Measurements from ENCODE around the gene THAP4. TPM values are rescaled to one million over a fixed set of nuclear protein-coding genes. Genes with fewer than 3 reads are reported as not detected.

The THAP4 gene
- total and polyA plus RNA-seq, 2 of the 13 experiments (the other 11 are each of a cell fraction or from before 2014, with no cell fraction given): 59.7 to 75.7 TPM

DNA sequence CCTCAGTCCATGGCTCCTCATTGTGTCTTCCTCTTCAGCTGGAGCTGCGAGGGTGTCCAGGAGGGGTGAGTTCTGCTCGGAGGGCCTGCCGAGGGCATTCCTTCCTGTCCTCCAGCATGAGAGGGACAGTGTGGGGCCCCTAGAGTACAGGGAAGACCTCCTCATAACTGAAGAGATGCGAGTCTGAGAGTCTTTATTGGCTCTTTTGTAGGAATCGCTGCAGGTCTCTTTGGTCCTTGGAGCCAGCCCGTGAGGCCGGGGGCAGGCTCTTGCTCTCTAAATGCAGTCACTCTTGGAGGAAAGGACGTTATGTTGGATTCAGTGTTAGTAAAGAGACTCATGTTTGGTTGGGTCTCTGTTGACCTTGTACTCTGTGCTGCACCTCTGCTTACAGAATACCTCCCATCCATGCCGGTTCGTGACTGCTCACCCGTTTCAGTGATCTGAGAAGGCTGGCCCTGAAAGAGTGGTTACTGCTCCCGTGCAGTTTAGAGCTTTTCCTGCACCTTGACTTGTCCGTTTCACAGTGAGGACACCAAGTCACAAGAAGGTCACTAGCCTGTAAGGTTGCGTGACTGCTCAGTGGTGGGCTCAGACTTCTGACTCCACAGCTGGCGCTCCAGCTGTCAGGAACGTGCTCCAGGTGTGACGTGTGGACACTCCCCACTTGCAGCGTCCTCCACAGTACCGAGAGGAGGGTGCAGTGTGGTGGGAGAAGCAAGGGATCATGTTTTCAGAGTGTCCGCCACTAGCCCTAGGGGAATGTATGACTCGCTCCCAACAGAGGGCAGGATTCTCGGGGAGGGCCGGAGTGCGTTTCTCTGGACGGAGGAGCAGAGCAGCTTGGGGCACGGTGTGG lies 8.3 kb upstream of the THAP4 start (continued):
- 0 out of 2 replicates have a peak, but pooled peaks have one; percentile 14 for TF ChIP-seq ZNF251 (CRISPR knock-in tag; IDR thresholded peaks at IDR 0.05)
- TF ChIP-seq, protein P1, sequence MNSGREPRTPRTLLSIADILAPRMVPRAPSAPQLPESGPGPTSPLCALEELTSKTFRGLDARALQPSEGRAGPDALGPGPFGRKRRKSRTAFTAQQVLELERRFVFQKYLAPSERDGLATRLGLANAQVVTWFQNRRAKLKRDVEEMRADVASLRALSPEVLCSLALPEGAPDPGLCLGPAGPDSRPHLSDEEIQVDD (CRISPR knock-in tag; IDR thresholded peaks at IDR 0.05; ENCODE audit: borderline replicate concordance): 0 out of 2 replicates have a peak, but pooled peaks have one; percentile 38
- TF ChIP-seq ZNF329 (CRISPR knock-in tag; IDR thresholded peaks at IDR 0.05; ENCODE audit: low read depth): 0 out of 2 replicates have a peak, but pooled peaks have one; percentile 10
- TF ChIP-seq, protein P2, sequence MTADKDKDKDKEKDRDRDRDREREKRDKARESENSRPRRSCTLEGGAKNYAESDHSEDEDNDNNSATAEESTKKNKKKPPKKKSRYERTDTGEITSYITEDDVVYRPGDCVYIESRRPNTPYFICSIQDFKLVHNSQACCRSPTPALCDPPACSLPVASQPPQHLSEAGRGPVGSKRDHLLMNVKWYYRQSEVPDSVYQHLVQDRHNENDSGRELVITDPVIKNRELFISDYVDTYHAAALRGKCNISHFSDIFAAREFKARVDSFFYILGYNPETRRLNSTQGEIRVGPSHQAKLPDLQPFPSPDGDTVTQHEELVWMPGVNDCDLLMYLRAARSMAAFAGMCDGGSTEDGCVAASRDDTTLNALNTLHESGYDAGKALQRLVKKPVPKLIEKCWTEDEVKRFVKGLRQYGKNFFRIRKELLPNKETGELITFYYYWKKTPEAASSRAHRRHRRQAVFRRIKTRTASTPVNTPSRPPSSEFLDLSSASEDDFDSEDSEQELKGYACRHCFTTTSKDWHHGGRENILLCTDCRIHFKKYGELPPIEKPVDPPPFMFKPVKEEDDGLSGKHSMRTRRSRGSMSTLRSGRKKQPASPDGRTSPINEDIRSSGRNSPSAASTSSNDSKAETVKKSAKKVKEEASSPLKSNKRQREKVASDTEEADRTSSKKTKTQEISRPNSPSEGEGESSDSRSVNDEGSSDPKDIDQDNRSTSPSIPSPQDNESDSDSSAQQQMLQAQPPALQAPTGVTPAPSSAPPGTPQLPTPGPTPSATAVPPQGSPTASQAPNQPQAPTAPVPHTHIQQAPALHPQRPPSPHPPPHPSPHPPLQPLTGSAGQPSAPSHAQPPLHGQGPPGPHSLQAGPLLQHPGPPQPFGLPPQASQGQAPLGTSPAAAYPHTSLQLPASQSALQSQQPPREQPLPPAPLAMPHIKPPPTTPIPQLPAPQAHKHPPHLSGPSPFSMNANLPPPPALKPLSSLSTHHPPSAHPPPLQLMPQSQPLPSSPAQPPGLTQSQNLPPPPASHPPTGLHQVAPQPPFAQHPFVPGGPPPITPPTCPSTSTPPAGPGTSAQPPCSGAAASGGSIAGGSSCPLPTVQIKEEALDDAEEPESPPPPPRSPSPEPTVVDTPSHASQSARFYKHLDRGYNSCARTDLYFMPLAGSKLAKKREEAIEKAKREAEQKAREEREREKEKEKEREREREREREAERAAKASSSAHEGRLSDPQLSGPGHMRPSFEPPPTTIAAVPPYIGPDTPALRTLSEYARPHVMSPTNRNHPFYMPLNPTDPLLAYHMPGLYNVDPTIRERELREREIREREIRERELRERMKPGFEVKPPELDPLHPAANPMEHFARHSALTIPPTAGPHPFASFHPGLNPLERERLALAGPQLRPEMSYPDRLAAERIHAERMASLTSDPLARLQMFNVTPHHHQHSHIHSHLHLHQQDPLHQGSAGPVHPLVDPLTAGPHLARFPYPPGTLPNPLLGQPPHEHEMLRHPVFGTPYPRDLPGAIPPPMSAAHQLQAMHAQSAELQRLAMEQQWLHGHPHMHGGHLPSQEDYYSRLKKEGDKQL (CRISPR knock-in tag; IDR thresholded peaks at IDR 0.05; ENCODE audit: low read depth): no peak
- TF ChIP-seq HOXA5 (CRISPR knock-in tag; IDR thresholded peaks at IDR 0.05): no peak; the same call in 1 of the 2 replicates
- TF ChIP-seq, protein P3, sequence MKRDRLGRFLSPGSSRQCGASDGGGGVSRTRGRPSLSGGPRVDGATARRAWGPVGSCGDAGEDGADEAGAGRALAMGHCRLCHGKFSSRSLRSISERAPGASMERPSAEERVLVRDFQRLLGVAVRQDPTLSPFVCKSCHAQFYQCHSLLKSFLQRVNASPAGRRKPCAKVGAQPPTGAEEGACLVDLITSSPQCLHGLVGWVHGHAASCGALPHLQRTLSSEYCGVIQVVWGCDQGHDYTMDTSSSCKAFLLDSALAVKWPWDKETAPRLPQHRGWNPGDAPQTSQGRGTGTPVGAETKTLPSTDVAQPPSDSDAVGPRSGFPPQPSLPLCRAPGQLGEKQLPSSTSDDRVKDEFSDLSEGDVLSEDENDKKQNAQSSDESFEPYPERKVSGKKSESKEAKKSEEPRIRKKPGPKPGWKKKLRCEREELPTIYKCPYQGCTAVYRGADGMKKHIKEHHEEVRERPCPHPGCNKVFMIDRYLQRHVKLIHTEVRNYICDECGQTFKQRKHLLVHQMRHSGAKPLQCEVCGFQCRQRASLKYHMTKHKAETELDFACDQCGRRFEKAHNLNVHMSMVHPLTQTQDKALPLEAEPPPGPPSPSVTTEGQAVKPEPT (CRISPR knock-in tag; IDR thresholded peaks at IDR 0.05; ENCODE audit: low read depth): no peak
- no peak for TF ChIP-seq ZKSCAN8 (CRISPR knock-in tag; IDR thresholded peaks at IDR 0.05; ENCODE audit: borderline replicate concordance)
- TF ChIP-seq, protein P4, sequence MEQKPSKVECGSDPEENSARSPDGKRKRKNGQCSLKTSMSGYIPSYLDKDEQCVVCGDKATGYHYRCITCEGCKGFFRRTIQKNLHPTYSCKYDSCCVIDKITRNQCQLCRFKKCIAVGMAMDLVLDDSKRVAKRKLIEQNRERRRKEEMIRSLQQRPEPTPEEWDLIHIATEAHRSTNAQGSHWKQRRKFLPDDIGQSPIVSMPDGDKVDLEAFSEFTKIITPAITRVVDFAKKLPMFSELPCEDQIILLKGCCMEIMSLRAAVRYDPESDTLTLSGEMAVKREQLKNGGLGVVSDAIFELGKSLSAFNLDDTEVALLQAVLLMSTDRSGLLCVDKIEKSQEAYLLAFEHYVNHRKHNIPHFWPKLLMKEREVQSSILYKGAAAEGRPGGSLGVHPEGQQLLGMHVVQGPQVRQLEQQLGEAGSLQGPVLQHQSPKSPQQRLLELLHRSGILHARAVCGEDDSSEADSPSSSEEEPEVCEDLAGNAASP (CRISPR knock-in tag; IDR thresholded peaks at IDR 0.05; ENCODE audit: borderline replicate concordance): no peak
- TF ChIP-seq ZNF253 (CRISPR knock-in tag; IDR thresholded peaks at IDR 0.05; ENCODE audit: borderline replicate concordance): no peak
- TF ChIP-seq, protein P5, sequence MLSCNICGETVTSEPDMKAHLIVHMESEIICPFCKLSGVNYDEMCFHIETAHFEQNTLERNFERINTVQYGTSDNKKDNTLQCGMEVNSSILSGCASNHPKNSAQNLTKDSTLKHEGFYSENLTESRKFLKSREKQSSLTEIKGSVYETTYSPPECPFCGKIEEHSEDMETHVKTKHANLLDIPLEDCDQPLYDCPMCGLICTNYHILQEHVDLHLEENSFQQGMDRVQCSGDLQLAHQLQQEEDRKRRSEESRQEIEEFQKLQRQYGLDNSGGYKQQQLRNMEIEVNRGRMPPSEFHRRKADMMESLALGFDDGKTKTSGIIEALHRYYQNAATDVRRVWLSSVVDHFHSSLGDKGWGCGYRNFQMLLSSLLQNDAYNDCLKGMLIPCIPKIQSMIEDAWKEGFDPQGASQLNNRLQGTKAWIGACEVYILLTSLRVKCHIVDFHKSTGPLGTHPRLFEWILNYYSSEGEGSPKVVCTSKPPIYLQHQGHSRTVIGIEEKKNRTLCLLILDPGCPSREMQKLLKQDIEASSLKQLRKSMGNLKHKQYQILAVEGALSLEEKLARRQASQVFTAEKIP (CRISPR knock-in tag; IDR thresholded peaks at IDR 0.05; ENCODE audit: borderline replicate concordance): no peak
- TF ChIP-seq, protein P6, sequence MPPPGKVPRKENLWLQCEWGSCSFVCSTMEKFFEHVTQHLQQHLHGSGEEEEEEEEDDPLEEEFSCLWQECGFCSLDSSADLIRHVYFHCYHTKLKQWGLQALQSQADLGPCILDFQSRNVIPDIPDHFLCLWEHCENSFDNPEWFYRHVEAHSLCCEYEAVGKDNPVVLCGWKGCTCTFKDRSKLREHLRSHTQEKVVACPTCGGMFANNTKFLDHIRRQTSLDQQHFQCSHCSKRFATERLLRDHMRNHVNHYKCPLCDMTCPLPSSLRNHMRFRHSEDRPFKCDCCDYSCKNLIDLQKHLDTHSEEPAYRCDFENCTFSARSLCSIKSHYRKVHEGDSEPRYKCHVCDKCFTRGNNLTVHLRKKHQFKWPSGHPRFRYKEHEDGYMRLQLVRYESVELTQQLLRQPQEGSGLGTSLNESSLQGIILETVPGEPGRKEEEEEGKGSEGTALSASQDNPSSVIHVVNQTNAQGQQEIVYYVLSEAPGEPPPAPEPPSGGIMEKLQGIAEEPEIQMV (CRISPR knock-in tag; IDR thresholded peaks at IDR 0.05; ENCODE audit: low read depth): no peak
- TF ChIP-seq ARNT (IDR thresholded peaks at IDR 0.05): no peak
- TF ChIP-seq, protein P7, sequence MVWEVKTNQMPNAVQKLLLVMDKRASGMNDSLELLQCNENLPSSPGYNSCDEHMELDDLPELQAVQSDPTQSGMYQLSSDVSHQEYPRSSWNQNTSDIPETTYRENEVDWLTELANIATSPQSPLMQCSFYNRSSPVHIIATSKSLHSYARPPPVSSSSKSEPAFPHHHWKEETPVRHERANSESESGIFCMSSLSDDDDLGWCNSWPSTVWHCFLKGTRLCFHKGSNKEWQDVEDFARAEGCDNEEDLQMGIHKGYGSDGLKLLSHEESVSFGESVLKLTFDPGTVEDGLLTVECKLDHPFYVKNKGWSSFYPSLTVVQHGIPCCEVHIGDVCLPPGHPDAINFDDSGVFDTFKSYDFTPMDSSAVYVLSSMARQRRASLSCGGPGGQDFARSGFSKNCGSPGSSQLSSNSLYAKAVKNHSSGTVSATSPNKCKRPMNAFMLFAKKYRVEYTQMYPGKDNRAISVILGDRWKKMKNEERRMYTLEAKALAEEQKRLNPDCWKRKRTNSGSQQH (CRISPR knock-in tag; IDR thresholded peaks at IDR 0.05; ENCODE audit: low read depth): no peak
